ENCODE measurements around the gene DIAPH2.

- TF ChIP-seq, protein P1, sequence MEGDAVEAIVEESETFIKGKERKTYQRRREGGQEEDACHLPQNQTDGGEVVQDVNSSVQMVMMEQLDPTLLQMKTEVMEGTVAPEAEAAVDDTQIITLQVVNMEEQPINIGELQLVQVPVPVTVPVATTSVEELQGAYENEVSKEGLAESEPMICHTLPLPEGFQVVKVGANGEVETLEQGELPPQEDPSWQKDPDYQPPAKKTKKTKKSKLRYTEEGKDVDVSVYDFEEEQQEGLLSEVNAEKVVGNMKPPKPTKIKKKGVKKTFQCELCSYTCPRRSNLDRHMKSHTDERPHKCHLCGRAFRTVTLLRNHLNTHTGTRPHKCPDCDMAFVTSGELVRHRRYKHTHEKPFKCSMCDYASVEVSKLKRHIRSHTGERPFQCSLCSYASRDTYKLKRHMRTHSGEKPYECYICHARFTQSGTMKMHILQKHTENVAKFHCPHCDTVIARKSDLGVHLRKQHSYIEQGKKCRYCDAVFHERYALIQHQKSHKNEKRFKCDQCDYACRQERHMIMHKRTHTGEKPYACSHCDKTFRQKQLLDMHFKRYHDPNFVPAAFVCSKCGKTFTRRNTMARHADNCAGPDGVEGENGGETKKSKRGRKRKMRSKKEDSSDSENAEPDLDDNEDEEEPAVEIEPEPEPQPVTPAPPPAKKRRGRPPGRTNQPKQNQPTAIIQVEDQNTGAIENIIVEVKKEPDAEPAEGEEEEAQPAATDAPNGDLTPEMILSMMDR (IDR thresholded peaks at IDR 0.05; ENCODE audit: low read depth, low read length), result no peak
- TF ChIP-seq POLR2A (IDR thresholded peaks at IDR 0.05; ENCODE audit: extremely low read depth, insufficient read length) (no peak), MAX (IDR thresholded peaks at IDR 0.05; ENCODE audit: low read depth, low read length) (peak; percentile 88), MYC (IDR thresholded peaks at IDR 0.05; ENCODE audit: low read depth, low read length) (peak; percentile 74)
Observed at GRCh38 chrX:96707804-96708203, 23.2 kb downstream of the DIAPH2 start.

Measured in NB4 (cell line).